ENCODE data around the gene PLEKHO2. TPM values are rescaled to one million over a fixed set of nuclear protein-coding genes. Genes with fewer than 3 reads are reported as not detected.

PLEKHO2 gene
- total and polyA plus RNA-seq, 10 of the 15 experiments (the other 5 are each of a cell fraction or from before 2014, with no cell fraction given), result 1.4 to 25.6 (median 20.5) TPM

DNA sequence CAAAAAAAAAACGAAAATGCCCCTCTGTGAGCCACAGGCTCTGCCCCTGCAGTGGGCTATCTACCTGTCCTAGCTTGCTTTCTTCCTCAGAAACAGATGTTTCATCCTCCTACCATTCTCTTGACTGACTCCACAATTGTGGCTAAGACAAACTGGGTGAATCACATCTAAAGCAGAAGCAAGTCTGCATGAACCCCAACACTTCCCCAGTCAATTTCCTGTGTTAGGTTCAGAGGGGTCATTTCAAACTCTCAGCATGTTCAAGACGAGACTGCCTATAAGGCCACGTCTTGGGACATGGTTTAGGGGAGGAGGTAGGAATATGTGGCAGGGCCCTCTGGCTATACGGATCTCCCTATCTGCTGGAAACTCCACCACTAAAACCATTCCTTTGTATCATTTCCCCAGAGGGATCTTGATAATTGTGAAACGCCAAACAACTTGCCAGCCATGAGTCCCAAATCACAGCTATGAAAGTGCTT lies 41.4 kb downstream of the PLEKHO2 start (continued):
- TF ChIP-seq, protein P1, sequence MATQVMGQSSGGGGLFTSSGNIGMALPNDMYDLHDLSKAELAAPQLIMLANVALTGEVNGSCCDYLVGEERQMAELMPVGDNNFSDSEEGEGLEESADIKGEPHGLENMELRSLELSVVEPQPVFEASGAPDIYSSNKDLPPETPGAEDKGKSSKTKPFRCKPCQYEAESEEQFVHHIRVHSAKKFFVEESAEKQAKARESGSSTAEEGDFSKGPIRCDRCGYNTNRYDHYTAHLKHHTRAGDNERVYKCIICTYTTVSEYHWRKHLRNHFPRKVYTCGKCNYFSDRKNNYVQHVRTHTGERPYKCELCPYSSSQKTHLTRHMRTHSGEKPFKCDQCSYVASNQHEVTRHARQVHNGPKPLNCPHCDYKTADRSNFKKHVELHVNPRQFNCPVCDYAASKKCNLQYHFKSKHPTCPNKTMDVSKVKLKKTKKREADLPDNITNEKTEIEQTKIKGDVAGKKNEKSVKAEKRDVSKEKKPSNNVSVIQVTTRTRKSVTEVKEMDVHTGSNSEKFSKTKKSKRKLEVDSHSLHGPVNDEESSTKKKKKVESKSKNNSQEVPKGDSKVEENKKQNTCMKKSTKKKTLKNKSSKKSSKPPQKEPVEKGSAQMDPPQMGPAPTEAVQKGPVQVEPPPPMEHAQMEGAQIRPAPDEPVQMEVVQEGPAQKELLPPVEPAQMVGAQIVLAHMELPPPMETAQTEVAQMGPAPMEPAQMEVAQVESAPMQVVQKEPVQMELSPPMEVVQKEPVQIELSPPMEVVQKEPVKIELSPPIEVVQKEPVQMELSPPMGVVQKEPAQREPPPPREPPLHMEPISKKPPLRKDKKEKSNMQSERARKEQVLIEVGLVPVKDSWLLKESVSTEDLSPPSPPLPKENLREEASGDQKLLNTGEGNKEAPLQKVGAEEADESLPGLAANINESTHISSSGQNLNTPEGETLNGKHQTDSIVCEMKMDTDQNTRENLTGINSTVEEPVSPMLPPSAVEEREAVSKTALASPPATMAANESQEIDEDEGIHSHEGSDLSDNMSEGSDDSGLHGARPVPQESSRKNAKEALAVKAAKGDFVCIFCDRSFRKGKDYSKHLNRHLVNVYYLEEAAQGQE (IDR thresholded peaks at IDR 0.05; ENCODE audit: low read depth, low read length), result no peak
- no peak for TF ChIP-seq BRCA1 (IDR thresholded peaks at IDR 0.05; ENCODE audit: low read depth, low read length)
- TF ChIP-seq EED (IDR thresholded peaks at IDR 0.05; ENCODE audit: low read depth), result peak; percentile 55; the same call in 1 of the 2 replicates
- TF ChIP-seq TCF7 (IDR thresholded peaks at IDR 0.05; ENCODE audit: borderline replicate concordance), result no peak
- TF ChIP-seq, protein P2, sequence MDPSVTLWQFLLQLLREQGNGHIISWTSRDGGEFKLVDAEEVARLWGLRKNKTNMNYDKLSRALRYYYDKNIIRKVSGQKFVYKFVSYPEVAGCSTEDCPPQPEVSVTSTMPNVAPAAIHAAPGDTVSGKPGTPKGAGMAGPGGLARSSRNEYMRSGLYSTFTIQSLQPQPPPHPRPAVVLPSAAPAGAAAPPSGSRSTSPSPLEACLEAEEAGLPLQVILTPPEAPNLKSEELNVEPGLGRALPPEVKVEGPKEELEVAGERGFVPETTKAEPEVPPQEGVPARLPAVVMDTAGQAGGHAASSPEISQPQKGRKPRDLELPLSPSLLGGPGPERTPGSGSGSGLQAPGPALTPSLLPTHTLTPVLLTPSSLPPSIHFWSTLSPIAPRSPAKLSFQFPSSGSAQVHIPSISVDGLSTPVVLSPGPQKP (IDR thresholded peaks at IDR 0.05; ENCODE audit: low read depth, low read length), result no peak
- TF ChIP-seq ZZZ3 (IDR thresholded peaks at IDR 0.05; ENCODE audit: control insufficient read depth, insufficient read length, low read depth), result no peak
- TF ChIP-seq ASH2L (IDR thresholded peaks at IDR 0.05; ENCODE audit: borderline replicate concordance, low read depth), result no peak
- TF ChIP-seq SMARCA5 (IDR thresholded peaks at IDR 0.05), result no peak
- no peak for TF ChIP-seq PML (IDR thresholded peaks at IDR 0.05; ENCODE audit: low read length)
- no peak for TF ChIP-seq FOS (IDR thresholded peaks at IDR 0.05; ENCODE audit: borderline replicate concordance, extremely low read depth, insufficient read length)
- TF ChIP-seq, protein P3, sequence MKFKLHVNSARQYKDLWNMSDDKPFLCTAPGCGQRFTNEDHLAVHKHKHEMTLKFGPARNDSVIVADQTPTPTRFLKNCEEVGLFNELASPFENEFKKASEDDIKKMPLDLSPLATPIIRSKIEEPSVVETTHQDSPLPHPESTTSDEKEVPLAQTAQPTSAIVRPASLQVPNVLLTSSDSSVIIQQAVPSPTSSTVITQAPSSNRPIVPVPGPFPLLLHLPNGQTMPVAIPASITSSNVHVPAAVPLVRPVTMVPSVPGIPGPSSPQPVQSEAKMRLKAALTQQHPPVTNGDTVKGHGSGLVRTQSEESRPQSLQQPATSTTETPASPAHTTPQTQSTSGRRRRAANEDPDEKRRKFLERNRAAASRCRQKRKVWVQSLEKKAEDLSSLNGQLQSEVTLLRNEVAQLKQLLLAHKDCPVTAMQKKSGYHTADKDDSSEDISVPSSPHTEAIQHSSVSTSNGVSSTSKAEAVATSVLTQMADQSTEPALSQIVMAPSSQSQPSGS (IDR thresholded peaks at IDR 0.05; ENCODE audit: low read length), result 0 out of 2 replicates have a peak, but pooled peaks have one; percentile 40
- peak; percentile 47; the same call in 1 of the 2 replicates for TF ChIP-seq BACH1 (IDR thresholded peaks at IDR 0.05; ENCODE audit: borderline replicate concordance)
- no peak for TF ChIP-seq NFXL1 (IDR thresholded peaks at IDR 0.05; ENCODE audit: borderline replicate concordance)
- peak; percentile 42; the same call in 1 of the 2 replicates for TF ChIP-seq ATF7 (IDR thresholded peaks at IDR 0.05; ENCODE audit: low read depth)
- TF ChIP-seq SMAD1 (IDR thresholded peaks at IDR 0.05; ENCODE audit: low read depth, partially characterized antibody), result no peak
- TF ChIP-seq, protein P4, sequence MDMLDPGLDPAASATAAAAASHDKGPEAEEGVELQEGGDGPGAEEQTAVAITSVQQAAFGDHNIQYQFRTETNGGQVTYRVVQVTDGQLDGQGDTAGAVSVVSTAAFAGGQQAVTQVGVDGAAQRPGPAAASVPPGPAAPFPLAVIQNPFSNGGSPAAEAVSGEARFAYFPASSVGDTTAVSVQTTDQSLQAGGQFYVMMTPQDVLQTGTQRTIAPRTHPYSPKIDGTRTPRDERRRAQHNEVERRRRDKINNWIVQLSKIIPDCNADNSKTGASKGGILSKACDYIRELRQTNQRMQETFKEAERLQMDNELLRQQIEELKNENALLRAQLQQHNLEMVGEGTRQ (IDR thresholded peaks at IDR 0.05; ENCODE audit: borderline replicate concordance, low read depth, low read length), result no peak
- TF ChIP-seq ZNF24 (IDR thresholded peaks at IDR 0.05), result no peak
- no peak for TF ChIP-seq NR2C1 (IDR thresholded peaks at IDR 0.05)
- no peak for TF ChIP-seq PAX5 (IDR thresholded peaks at IDR 0.05; ENCODE audit: borderline replicate concordance, low read depth, low read length)
- TF ChIP-seq HDGF (IDR thresholded peaks at IDR 0.05), result peak; percentile 74; the same call in 1 of the 2 replicates
- TF ChIP-seq, protein P5, sequence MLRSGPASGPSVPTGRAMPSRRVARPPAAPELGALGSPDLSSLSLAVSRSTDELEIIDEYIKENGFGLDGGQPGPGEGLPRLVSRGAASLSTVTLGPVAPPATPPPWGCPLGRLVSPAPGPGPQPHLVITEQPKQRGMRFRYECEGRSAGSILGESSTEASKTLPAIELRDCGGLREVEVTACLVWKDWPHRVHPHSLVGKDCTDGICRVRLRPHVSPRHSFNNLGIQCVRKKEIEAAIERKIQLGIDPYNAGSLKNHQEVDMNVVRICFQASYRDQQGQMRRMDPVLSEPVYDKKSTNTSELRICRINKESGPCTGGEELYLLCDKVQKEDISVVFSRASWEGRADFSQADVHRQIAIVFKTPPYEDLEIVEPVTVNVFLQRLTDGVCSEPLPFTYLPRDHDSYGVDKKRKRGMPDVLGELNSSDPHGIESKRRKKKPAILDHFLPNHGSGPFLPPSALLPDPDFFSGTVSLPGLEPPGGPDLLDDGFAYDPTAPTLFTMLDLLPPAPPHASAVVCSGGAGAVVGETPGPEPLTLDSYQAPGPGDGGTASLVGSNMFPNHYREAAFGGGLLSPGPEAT (IDR thresholded peaks at IDR 0.05; ENCODE audit: low read depth), result peak; percentile 30; the same call in 1 of the 2 replicates
- no peak for TF ChIP-seq ESRRA (IDR thresholded peaks at IDR 0.05; ENCODE audit: low read length)
